ENCODE results near the gene HGFAC.

The HGFAC gene

GRCh38 chr4:3411676-3412075, 30.1 kb upstream of the HGFAC start:
- DNase-seq: peak; percentile 40

- no peak for DNase-seq
Measured at GRCh38 chr4:3412257-3413020, 29.3 kb upstream of the HGFAC start.

DNA sequence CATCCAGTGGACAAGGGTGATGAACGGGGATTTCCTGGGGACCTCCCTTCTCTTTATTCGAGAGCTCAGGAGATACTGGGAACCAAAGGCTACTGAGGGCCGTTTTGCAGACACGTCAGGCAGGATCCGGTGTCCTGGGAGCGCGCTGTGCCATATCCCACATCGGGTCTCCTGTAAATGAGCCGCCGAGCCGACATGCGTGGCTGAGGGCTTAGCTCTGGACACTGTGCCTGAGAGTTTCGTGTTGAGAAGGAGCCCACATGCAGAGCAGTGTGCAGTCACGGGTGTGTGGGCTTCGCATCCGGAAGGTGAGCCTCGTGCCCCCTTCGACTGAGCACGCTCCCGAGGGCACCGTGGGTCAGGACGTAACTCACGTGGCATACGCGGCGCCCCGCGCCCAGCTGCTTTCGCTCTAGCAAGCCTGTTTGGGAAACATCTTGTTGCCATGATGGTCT, 28.5 kb upstream of the HGFAC start:
- DNase-seq: no peak

GRCh38 chr4:3413675-3414420, 27.9 kb upstream of the HGFAC start:
- DNase-seq: peak; percentile 70

DNA sequence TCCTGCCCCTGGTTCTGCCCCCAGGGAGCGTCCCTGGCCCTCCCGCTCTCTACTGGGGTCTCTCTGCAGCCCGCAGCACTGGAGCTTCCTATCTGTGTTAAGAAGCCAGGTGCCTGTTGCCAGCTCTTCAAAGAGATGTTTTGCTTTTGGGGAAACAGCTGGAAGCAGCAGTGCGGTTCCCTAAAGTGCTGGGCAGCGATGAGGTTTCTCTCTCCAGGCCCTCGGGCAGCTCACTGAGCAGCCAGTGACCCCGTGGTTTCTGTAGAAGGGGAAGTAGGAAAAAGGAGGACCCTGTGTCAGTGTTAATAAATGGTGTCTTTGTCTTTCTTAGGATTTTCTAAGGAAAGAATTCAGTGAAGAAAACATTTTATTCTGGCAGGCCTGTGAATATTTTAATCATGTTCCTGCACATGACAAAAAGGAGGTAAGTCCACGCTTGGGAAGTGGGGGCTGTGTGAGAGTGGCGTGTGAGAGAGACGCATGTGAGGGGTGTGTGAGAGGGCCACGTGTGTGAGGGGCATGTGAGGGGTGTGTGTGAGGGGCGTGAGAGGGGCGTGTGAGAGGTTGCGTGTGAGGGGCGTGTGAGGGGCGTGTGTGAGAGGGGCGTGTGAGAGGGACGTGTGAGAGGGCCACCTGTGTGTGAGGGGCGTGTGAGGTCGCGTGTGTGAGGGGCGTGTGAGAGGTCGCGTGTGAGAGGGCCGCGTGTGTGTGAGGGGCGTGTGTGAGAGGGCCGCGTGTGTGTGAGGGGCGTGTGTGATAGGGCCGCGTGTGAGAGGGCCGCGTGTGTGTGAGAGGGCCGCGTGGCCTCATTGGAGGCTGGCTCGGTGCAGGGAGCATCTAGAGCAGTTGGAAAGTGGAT, 27.1 kb upstream of the HGFAC start:
- no peak for DNase-seq

GRCh38 chr4:3415471-3416141, 26.2 kb upstream of the HGFAC start:
- no peak for DNase-seq

GRCh38 chr4:3416270-3416669, 25.5 kb upstream of the HGFAC start:
- no peak for DNase-seq

DNA sequence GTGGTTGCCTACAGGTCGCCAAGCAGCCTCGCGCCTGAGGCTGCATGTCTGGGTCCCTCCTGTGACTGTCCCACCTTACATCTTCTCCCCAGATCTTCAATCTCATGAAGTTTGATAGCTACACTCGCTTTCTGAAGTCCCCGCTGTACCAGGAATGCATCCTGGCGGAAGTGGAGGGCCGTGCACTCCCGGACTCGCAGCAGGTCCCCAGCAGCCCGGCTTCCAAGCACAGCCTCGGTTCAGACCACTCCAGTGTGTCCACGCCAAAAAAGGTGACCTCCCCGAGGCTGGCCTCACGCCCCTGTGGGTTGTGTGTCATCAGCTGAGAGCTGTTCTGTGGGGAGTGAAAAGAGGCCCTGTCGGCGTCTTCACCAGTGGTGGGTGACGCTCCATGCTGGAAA, 24.9 kb upstream of the HGFAC start:
- no peak for DNase-seq

- no peak for DNase-seq
Measured at GRCh38 chr4:3417448-3417847, 24.3 kb upstream of the HGFAC start.

DNA sequence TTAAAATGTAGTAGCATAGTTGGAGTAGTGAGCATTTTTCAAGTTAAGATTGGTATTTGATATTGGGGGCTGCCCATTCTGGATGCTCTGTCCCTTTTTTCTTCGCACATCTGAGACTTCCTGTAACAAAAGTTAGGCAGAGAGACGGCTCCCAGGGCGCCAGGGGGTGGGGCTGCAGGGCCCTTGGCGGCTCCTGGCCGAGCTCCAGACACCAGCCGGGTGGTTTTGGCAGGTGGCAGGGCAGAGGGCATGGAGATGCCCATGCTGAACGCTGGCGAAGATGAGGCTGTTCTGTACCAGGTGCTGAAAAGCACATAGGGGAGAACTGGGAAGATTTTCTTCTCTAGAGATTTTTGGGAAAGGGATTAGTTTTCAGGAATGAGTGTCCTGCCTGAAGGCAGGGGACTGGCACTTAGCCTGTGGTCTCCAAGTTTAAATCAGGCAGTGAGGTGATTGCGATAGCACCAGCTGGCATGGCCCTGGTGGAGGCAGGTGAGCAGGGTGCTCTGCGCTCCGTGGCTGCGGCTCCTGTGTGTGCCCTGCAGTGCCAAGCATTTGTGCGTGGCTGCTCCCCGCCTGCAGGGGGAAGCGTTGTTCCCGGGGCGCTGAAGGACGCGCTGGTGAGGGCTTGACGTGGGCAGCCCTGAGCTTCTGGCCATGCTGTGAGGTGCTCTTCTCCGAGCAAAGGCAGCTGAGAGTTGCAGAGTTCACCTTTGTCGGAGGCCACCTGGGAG, 23.6 kb upstream of the HGFAC start:
- no peak for DNase-seq

DNA sequence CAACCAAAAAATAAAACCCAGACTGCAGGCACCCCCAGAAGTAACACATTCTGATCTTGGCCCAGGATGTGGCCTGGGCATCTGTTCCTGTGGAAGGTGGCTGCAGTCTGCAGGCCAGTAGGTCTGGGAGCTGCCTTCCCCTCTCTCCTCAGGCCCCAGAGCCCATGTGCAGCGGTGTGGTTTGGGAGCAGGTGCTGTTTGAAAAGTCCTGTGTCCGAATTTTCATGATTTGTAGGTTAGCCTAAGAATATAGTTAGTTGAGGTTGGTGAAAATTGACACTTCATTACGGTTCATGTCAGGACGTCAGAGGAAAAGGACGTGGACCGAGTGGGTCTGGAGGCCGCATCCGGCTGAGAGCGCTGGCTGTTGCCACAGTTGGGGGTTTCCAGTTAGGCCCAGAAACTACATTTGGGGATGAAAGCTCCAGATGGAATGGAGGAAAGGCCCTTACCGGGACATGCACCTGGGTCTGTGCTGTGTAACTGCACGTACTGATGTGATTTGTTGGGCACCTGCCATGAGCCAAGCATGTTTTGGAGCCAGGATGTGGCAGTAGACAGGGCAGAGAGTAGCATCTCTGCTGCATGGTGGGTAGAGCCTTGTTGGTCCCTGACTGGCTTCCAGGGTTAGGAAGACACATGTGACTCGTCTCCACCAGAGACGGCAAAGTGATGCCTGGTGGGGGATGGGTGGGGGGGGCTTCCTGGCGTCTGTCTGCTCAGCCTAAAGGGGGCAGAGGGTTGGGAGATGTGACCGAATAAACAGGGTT, 21.7 kb upstream of the HGFAC start:
- no peak for DNase-seq

GRCh38 chr4:3420606-3420955, 21.2 kb upstream of the HGFAC start:
- DNase-seq: no peak

DNA sequence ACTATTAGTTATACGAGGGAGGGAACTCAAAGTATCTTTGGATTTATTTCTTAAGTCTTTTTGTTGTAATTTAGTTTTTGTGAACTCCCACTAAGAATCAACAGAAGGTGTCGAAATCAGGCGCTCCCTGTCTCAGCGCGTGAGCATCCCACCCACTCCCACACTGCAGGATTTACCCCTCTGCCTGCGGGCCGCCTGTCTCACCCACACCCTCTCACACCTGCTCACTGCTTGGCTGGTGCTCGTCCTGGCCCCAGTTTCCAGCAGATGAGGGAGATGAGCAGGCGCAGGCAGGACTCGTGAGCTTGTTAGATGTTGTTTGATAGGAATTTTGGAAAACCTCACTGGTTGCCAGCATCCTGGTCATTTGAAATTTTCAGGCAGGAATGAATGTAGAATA, 20.8 kb upstream of the HGFAC start:
- no peak for DNase-seq

DNA sequence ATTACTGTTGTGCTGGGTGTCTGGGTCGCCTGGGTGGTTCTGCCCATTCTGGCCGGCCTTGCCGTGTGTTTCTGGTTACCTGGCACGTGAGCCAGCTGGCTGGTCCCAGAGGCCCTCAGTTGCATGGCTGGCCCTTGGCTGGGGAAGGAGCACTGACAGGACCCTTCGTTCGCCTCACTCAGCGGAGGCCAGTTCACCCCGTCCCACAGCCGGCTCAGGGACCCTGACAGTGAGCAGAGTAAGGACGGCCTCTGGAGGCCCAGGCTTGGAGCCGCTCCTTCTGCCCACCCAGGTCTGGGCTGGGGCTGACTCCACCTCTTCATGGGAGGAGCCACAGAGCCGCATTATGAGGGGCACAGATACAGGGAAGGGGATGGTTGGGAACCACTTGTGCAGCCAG, 20.3 kb upstream of the HGFAC start:
- DNase-seq: no peak

- DNase-seq: no peak
Measured at GRCh38 chr4:3422241-3422801, 19.4 kb upstream of the HGFAC start.

GRCh38 chr4:3422808-3423297, 18.9 kb upstream of the HGFAC start:
- no peak for DNase-seq

DNA sequence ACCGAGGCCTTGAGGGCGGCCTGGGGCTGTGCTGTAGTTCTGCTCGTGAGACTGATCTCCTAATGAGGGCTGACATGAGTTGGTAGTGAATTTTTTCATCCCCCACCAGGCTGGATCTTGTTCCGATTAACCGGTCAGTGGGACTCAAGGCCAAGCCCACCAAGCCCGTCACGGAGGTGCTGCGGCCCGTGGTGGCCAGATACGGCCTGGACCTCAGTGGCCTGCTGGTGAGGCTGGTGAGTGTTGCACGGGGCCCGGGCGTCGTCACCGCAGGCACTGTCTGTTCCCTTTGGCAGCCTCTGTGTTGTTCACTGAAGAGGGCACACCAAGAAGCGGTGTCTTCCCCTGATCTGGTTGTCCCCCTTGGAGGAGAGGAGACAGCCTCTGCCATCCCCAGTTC, 18.4 kb upstream of the HGFAC start:
- no peak for DNase-seq

DNA sequence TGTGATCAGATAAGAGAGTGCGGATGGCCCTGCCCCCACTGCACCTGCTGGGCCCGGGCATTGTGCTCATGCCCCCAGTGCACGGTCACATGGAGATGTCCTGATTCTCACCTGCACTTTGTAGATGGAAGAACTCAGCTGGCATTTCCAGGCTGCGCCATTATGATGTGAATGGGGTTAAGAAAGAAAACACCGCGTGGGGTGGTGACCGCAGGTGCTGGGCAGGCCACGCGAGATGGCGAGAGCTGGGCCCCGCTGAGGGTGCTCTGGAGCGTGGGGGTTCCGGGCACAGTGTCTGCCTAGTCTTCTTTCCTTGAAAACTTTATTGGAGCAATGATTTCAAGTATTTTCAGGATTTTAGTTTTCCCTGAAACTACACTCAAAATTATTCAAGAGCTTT, 17.8 kb upstream of the HGFAC start:
- no peak for DNase-seq

- DNase-seq: no peak
Measured at GRCh38 chr4:3424522-3425095, 17.2 kb upstream of the HGFAC start.

DNA sequence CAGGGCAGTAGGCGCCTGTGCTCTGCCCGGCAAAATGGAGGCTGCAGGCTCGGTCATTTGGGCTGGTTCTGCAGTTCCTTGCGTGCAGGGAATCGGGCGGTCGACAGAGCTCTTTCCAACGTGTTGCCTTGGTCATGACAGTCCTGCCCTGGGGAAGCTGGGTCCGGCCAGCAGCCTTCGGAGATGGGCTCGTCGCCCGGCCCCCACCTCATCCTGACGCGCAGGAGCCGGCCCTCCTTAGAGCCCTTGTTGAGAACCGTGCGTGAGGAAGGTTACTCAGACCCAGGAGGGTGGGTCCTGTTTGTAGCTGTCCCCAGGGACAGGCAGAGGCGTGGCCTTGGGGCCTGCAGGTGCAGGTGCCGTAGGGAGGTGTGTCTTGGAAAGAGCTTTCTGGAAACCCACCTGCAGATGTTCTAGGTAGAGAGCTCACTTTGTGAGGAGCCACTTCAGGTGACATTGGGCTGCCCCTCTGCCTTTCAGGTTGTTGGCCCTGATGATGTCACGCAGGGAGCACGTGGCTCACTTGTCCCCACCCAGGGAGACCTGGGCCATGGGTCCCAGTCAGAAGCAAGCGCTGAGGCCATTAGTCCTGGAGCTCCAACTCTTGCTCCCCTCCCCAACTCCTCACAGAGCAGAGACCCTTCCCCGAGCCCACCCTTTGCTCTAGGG, 15.2 kb upstream of the HGFAC start:
- DNase-seq: no peak
